Thoracic aorta (tissue), 2 donors: Measurements from ENCODE around the gene KDM7A. TPM values are rescaled to one million over a fixed set of nuclear protein-coding genes. Genes with fewer than 3 reads are reported as not detected.
A peak's percentile ranks its signal among the peaks of the same experiment; 100 is the strongest.

Experiments used
- ATAC-seq: fragments of 150-250 bp; one replicate; pipeline ENCODE4 v1.8.0; 2017; ENCODE audit warnings: low read depth; ENCODE audit not compliant: insufficient number of reproducible peaks, low FRiP score
- DNase-seq: peaks from one replicate; pipeline ENCODE4 v3.0.0-alpha.2; 2020; ENCODE audit warnings: low spot score
- H3K27ac ChIP-seq, 2 donors: fragments of 200-600 bp; sonication (generic); 1 replicate in 1 of 2; 2 replicates in 1 of 2; pipeline ENCODE4 v1.5.1; 2016; ENCODE audit warnings: mild to moderate bottlenecking in 2 of 2, moderate library complexity in 2 of 2
- H3K27me3 ChIP-seq: fragments of 200-600 bp; sonication (generic); replicated peaks from 2 replicates; pipeline ENCODE4 v1.6.0; 2016; ENCODE audit warnings: mild to moderate bottlenecking; ENCODE audit not compliant: insufficient read depth
- H3K36me3 ChIP-seq: fragments of 200-600 bp; sonication (generic); one replicate; pipeline ENCODE4 v1.5.1; 2016
- H3K4me1 ChIP-seq, 2 donors: fragments of 200-600 bp; sonication (generic); 1 replicate in 1 of 2; 2 replicates in 1 of 2; pipeline versions ENCODE4 v1.5.1 to v1.6.0; 2016; ENCODE audit warnings: low read depth in 2 of 2, mild to moderate bottlenecking in 1 of 2; ENCODE audit not compliant: control insufficient read depth in 1 of 2
- H3K4me3 ChIP-seq: fragments of 200-600 bp; sonication (generic); 2 replicates; pipeline ENCODE4 v1.5.1; 2016; ENCODE audit warnings: mild to moderate bottlenecking
- H3K9me3 ChIP-seq: fragments of 200-600 bp; sonication (generic); 2 replicates; pipeline ENCODE4 v1.5.1; 2016
- CTCF ChIP-seq: fragments of 200-600 bp; sonication (generic); IDR thresholded peaks from one replicate; pipeline ENCODE4 v1.5.1; 2019; ENCODE audit warnings: antibody characterized with exemption
- total RNA-seq, 2 donors: library from RNA; depleted of rRNA; stranded (reverse); fragments of >200 nt; gene quantifications; one replicate each; pipeline versions ENCODE4 v1.1.0 to v1.2.3, GENCODE V29; 2016

Gene KDM7A
- total RNA-seq, 2 donors from 2014 or later = 27.9 to 42.7 TPM

- no peak for TF ChIP-seq CTCF
- peak; percentile 38 for DNase-seq
- H3K27ac ChIP-seq = peak overlapping the region; percentile 44 to 52
- H3K4me3 ChIP-seq = peak overlapping the region; percentile 36
- peak; percentile 90 for ATAC-seq
- H3K36me3 ChIP-seq = no peaks in the 10 kb centered on the region
- peaks cover 5 to 19% of the 10 kb centered on the region in 2 donors for H3K4me1 ChIP-seq
- H3K27me3 ChIP-seq = no peaks in the 10 kb centered on the region
- H3K9me3 ChIP-seq = no peaks in the 10 kb centered on the region
Observed at GRCh38 chr7:140200061-140200989, 23.5 kb upstream of the KDM7A start.

GRCh38 chr7:140197938-140198337 is 21.2 kb upstream of the KDM7A start:
- DNase-seq = no peak
- no peaks in the 10 kb centered on the region for H3K9me3 ChIP-seq
- no peaks in the 10 kb centered on the region for H3K36me3 ChIP-seq
- H3K27me3 ChIP-seq = no peaks in the 10 kb centered on the region
- H3K27ac ChIP-seq = no peak overlapping the region
- TF ChIP-seq CTCF = no peak
- H3K4me3 ChIP-seq = no peak overlapping the region
- H3K4me1 ChIP-seq = peaks cover 5 to 19% of the 10 kb centered on the region in 2 donors
- no peak for ATAC-seq

- no peak for TF ChIP-seq CTCF
- H3K27me3 ChIP-seq = no peaks in the 10 kb centered on the region
- no peak overlapping the region for H3K4me3 ChIP-seq
- H3K9me3 ChIP-seq = no peaks in the 10 kb centered on the region
- DNase-seq (no peak), ATAC-seq (no peak)
- H3K27ac ChIP-seq = no peak overlapping the region
- H3K4me1 ChIP-seq = peaks cover 5 to 19% of the 10 kb centered on the region in 2 donors
- no peaks in the 10 kb centered on the region for H3K36me3 ChIP-seq
Observed at GRCh38 chr7:140197218-140197890, 20.6 kb upstream of the KDM7A start.

- H3K4me1 ChIP-seq = peaks cover 5 to 19% of the 10 kb centered on the region in 2 donors
- H3K27ac ChIP-seq = no peak overlapping the region
- DNase-seq (no peak), ATAC-seq (no peak)
- no peak overlapping the region for H3K4me3 ChIP-seq
- H3K27me3 ChIP-seq = no peaks in the 10 kb centered on the region
- no peaks in the 10 kb centered on the region for H3K9me3 ChIP-seq
- no peaks in the 10 kb centered on the region for H3K36me3 ChIP-seq
- no peak for TF ChIP-seq CTCF
Observed at GRCh38 chr7:140196361-140197217, 19.8 kb upstream of the KDM7A start.
